ENCODE results near the gene TRIM17.

Gene TRIM17

GRCh38 chr1:228373681-228374571 is 42.7 kb downstream of the TRIM17 start:
- Histone ChIP-seq H3K4me1 (ENCODE audit: control insufficient read depth in 1 of 2, insufficient read depth in 2 of 2, low read length in 2 of 2) (peaks cover 0 to 20% of the 10 kb centered on the region in 2 donors), H3K36me3 (ENCODE audit: control insufficient read depth in 1 of 2, insufficient read depth in 2 of 2, low read length in 2 of 2) (no peaks in the 10 kb centered on the region), H3K4me3 (ENCODE audit: low read depth in 1 of 2, low read length in 2 of 2) (no peak overlapping the region), H3K27me3 (ENCODE audit: low read depth, low read length) (no peaks in the 10 kb centered on the region), H3K27ac (ENCODE audit: low read length) (no peak overlapping the region), H3K9me3 (ENCODE audit: control insufficient read depth in 1 of 2, low read length in 2 of 2) (no peaks in the 10 kb centered on the region)

- Histone ChIP-seq H3K4me3 (ENCODE audit: low read depth in 1 of 2, low read length in 2 of 2) (no peak overlapping the region), H3K27ac (ENCODE audit: low read length) (no peak overlapping the region), H3K9me3 (ENCODE audit: control insufficient read depth in 1 of 2, low read length in 2 of 2) (no peaks in the 10 kb centered on the region), H3K27me3 (ENCODE audit: low read depth, low read length) (no peaks in the 10 kb centered on the region), H3K36me3 (ENCODE audit: control insufficient read depth in 1 of 2, insufficient read depth in 2 of 2, low read length in 2 of 2) (no peaks in the 10 kb centered on the region), H3K4me1 (ENCODE audit: control insufficient read depth in 1 of 2, insufficient read depth in 2 of 2, low read length in 2 of 2) (peaks cover 0 to 17% of the 10 kb centered on the region in 2 donors)
Observed at GRCh38 chr1:228373004-228373680, 43.5 kb downstream of the TRIM17 start.

- peaks cover 0 to 14% of the 10 kb centered on the region in 2 donors for H3K4me1 ChIP-seq (ENCODE audit: control insufficient read depth in 1 of 2, insufficient read depth in 2 of 2, low read length in 2 of 2)
- no peak overlapping the region for H3K4me3 ChIP-seq (ENCODE audit: low read depth in 1 of 2, low read length in 2 of 2)
- no peaks in the 10 kb centered on the region for H3K9me3 ChIP-seq (ENCODE audit: control insufficient read depth in 1 of 2, low read length in 2 of 2)
- H3K27ac ChIP-seq (ENCODE audit: low read length): no peak overlapping the region
- H3K36me3 ChIP-seq (ENCODE audit: control insufficient read depth in 1 of 2, insufficient read depth in 2 of 2, low read length in 2 of 2): no peaks in the 10 kb centered on the region
- no peaks in the 10 kb centered on the region for H3K27me3 ChIP-seq (ENCODE audit: low read depth, low read length)
Observed at GRCh38 chr1:228372183-228373003, 44.3 kb downstream of the TRIM17 start.

GRCh38 chr1:228371741-228372182 is 44.9 kb downstream of the TRIM17 start:
- Histone ChIP-seq H3K27ac (ENCODE audit: low read length) (no peak overlapping the region), H3K9me3 (ENCODE audit: control insufficient read depth in 1 of 2, low read length in 2 of 2) (no peaks in the 10 kb centered on the region), H3K27me3 (ENCODE audit: low read depth, low read length) (no peaks in the 10 kb centered on the region), H3K4me1 (ENCODE audit: control insufficient read depth in 1 of 2, insufficient read depth in 2 of 2, low read length in 2 of 2) (peaks cover 0 to 14% of the 10 kb centered on the region in 2 donors), H3K4me3 (ENCODE audit: low read depth in 1 of 2, low read length in 2 of 2) (no peak overlapping the region), H3K36me3 (ENCODE audit: control insufficient read depth in 1 of 2, insufficient read depth in 2 of 2, low read length in 2 of 2) (no peaks in the 10 kb centered on the region)

- H3K27ac ChIP-seq (ENCODE audit: low read length): no peak overlapping the region
- H3K36me3 ChIP-seq (ENCODE audit: control insufficient read depth in 1 of 2, insufficient read depth in 2 of 2, low read length in 2 of 2): no peaks in the 10 kb centered on the region
- H3K9me3 ChIP-seq (ENCODE audit: control insufficient read depth in 1 of 2, low read length in 2 of 2): no peaks in the 10 kb centered on the region
- H3K4me1 ChIP-seq (ENCODE audit: control insufficient read depth in 1 of 2, insufficient read depth in 2 of 2, low read length in 2 of 2): peaks cover 0 to 14% of the 10 kb centered on the region in 2 donors
- no peak overlapping the region for H3K4me3 ChIP-seq (ENCODE audit: low read depth in 1 of 2, low read length in 2 of 2)
- H3K27me3 ChIP-seq (ENCODE audit: low read depth, low read length): no peaks in the 10 kb centered on the region
Observed at GRCh38 chr1:228370941-228371740, 45.5 kb downstream of the TRIM17 start.

GRCh38 chr1:228370439-228370940 is 46.2 kb downstream of the TRIM17 start:
- Histone ChIP-seq H3K4me3 (ENCODE audit: low read depth in 1 of 2, low read length in 2 of 2) (no peak overlapping the region), H3K4me1 (ENCODE audit: control insufficient read depth in 1 of 2, insufficient read depth in 2 of 2, low read length in 2 of 2) (peaks cover 0 to 12% of the 10 kb centered on the region in 2 donors), H3K27me3 (ENCODE audit: low read depth, low read length) (no peaks in the 10 kb centered on the region), H3K27ac (ENCODE audit: low read length) (no peak overlapping the region), H3K9me3 (ENCODE audit: control insufficient read depth in 1 of 2, low read length in 2 of 2) (no peaks in the 10 kb centered on the region), H3K36me3 (ENCODE audit: control insufficient read depth in 1 of 2, insufficient read depth in 2 of 2, low read length in 2 of 2) (no peaks in the 10 kb centered on the region)

GRCh38 chr1:228369608-228370438 is 46.8 kb downstream of the TRIM17 start:
- H3K4me3 ChIP-seq (ENCODE audit: low read depth in 1 of 2, low read length in 2 of 2): no peak overlapping the region
- H3K4me1 ChIP-seq (ENCODE audit: control insufficient read depth in 1 of 2, insufficient read depth in 2 of 2, low read length in 2 of 2): peaks cover 0 to 5% of the 10 kb centered on the region in 2 donors
- no peaks in the 10 kb centered on the region for H3K36me3 ChIP-seq (ENCODE audit: control insufficient read depth in 1 of 2, insufficient read depth in 2 of 2, low read length in 2 of 2)
- no peak overlapping the region for H3K27ac ChIP-seq (ENCODE audit: low read length)
- H3K9me3 ChIP-seq (ENCODE audit: control insufficient read depth in 1 of 2, low read length in 2 of 2): no peaks in the 10 kb centered on the region
- no peaks in the 10 kb centered on the region for H3K27me3 ChIP-seq (ENCODE audit: low read depth, low read length)

- no peaks in the 10 kb centered on the region for H3K27me3 ChIP-seq (ENCODE audit: low read depth, low read length)
- no peaks in the 10 kb centered on the region for H3K4me1 ChIP-seq (ENCODE audit: control insufficient read depth in 1 of 2, insufficient read depth in 2 of 2, low read length in 2 of 2)
- no peaks in the 10 kb centered on the region for H3K9me3 ChIP-seq (ENCODE audit: control insufficient read depth in 1 of 2, low read length in 2 of 2)
- H3K4me3 ChIP-seq (ENCODE audit: low read depth in 1 of 2, low read length in 2 of 2): no peak overlapping the region
- no peaks in the 10 kb centered on the region for H3K36me3 ChIP-seq (ENCODE audit: control insufficient read depth in 1 of 2, insufficient read depth in 2 of 2, low read length in 2 of 2)
- no peak overlapping the region for H3K27ac ChIP-seq (ENCODE audit: low read length)
Observed at GRCh38 chr1:228368801-228369607, 47.7 kb downstream of the TRIM17 start.

All from muscle layer of duodenum (tissue), 2 donors.